ENCODE data around the gene GYS1.

DNA sequence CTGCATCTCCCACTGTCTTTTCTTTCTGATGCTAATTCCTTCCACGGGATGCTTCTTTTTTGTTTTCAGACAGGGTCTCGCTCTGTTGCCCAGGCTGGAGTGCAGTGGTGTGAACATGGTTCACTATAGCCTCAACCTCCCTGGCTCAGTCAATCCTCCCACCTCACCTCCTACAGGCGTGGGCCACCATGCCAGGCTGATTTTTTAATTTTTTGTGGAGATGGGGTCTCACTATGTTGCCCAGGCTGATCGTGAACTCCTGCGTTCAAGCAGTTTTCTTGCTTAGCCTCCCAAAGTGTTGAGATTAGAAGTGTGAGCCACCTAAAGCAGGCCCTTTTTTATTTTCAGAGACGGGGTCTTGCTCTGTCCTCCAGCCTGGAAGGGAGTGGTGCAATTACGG lies 4.8 kb downstream of the GYS1 start:
- TF ChIP-seq, protein P1, sequence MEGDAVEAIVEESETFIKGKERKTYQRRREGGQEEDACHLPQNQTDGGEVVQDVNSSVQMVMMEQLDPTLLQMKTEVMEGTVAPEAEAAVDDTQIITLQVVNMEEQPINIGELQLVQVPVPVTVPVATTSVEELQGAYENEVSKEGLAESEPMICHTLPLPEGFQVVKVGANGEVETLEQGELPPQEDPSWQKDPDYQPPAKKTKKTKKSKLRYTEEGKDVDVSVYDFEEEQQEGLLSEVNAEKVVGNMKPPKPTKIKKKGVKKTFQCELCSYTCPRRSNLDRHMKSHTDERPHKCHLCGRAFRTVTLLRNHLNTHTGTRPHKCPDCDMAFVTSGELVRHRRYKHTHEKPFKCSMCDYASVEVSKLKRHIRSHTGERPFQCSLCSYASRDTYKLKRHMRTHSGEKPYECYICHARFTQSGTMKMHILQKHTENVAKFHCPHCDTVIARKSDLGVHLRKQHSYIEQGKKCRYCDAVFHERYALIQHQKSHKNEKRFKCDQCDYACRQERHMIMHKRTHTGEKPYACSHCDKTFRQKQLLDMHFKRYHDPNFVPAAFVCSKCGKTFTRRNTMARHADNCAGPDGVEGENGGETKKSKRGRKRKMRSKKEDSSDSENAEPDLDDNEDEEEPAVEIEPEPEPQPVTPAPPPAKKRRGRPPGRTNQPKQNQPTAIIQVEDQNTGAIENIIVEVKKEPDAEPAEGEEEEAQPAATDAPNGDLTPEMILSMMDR (IDR thresholded peaks at IDR 0.05): no peak
- TF ChIP-seq POLR2AphosphoS5 (IDR thresholded peaks at IDR 0.05) (no peak), EP300 (IDR thresholded peaks at IDR 0.05; ENCODE audit: low read depth) (no peak)
